Measurements from ENCODE around the gene SHISAL2B. TPM values are rescaled to one million over a fixed set of nuclear protein-coding genes. Genes with fewer than 3 reads are reported as not detected.

SHISAL2B gene
- total RNA-seq, result not detected

- intact Hi-C loops (cut with DNase I; ENCODE audit: low total_unique reads), result no loop called here
- Histone ChIP-seq H3K36me3 (no peaks in the 10 kb centered on the region), H3K27me3 (no peaks in the 10 kb centered on the region), H3K4me1 (no peaks in the 10 kb centered on the region), H3K27ac (no peak within 1 kb of the TSS), H3K9me3 (no peaks in the 10 kb centered on the region), H3K4me3 (peak within 1 kb of the TSS in 1 of 2 donors; percentile 23)
- TF ChIP-seq POLR2A (IDR thresholded peaks at IDR 0.05) (no peak), CTCF (IDR thresholded peaks at IDR 0.05) (no peak)
- DNase-seq, result no peak
Observed at GRCh38 chr5:64690417-64691151, at the start of gene SHISAL2B. SHISAL2B (plus strand) TSS chr5:64690503; CDS start chr5:64690624, 121 bp downstream.

GRCh38 chr5:64644831-64645230 is 45.5 kb upstream of the SHISAL2B start:
- no peak for DNase-seq
- Histone ChIP-seq H3K36me3 (no peaks in the 10 kb centered on the region), H3K4me3 (no peak overlapping the region), H3K27me3 (no peaks in the 10 kb centered on the region), H3K9me3 (no peaks in the 10 kb centered on the region), H3K4me1 (no peaks in the 10 kb centered on the region), H3K27ac (no peak overlapping the region)
- intact Hi-C loops (cut with DNase I; ENCODE audit: low total_unique reads), result no loop called here
- TF ChIP-seq POLR2A (IDR thresholded peaks at IDR 0.05) (no peak), CTCF (IDR thresholded peaks at IDR 0.05) (no peak)

- H3K4me3 ChIP-seq, result no peak overlapping the region
- intact Hi-C loops (cut with DNase I; ENCODE audit: low total_unique reads), result no loop called here
- TF ChIP-seq CTCF (IDR thresholded peaks at IDR 0.05), result no peak
- no peak for TF ChIP-seq POLR2A (IDR thresholded peaks at IDR 0.05)
- no peak overlapping the region for H3K27ac ChIP-seq
- H3K4me1 ChIP-seq, result no peaks in the 10 kb centered on the region
- H3K36me3 ChIP-seq, result no peaks in the 10 kb centered on the region
- no peaks in the 10 kb centered on the region for H3K9me3 ChIP-seq
- no peak for DNase-seq
- H3K27me3 ChIP-seq, result no peaks in the 10 kb centered on the region
Observed at GRCh38 chr5:64646169-64646568, 44.1 kb upstream of the SHISAL2B start.

- TF ChIP-seq CTCF (IDR thresholded peaks at IDR 0.05) (no peak), POLR2A (IDR thresholded peaks at IDR 0.05) (no peak)
- intact Hi-C loops (cut with DNase I; ENCODE audit: low total_unique reads), result no loop called here
- no peaks in the 10 kb centered on the region for H3K36me3 ChIP-seq
- no peak overlapping the region for H3K4me3 ChIP-seq
- H3K4me1 ChIP-seq, result no peaks in the 10 kb centered on the region
- no peak overlapping the region for H3K27ac ChIP-seq
- no peaks in the 10 kb centered on the region for H3K27me3 ChIP-seq
- H3K9me3 ChIP-seq, result no peaks in the 10 kb centered on the region
- DNase-seq, result no peak
Observed at GRCh38 chr5:64649512-64649911, 40.8 kb upstream of the SHISAL2B start.

- no peaks in the 10 kb centered on the region for H3K4me1 ChIP-seq
- no peak overlapping the region for H3K27ac ChIP-seq
- H3K36me3 ChIP-seq, result no peaks in the 10 kb centered on the region
- H3K9me3 ChIP-seq, result no peaks in the 10 kb centered on the region
- intact Hi-C loops (cut with DNase I; ENCODE audit: low total_unique reads), result no loop called here
- no peaks in the 10 kb centered on the region for H3K27me3 ChIP-seq
- no peak overlapping the region for H3K4me3 ChIP-seq
- no peak for TF ChIP-seq CTCF (IDR thresholded peaks at IDR 0.05)
- no peak for TF ChIP-seq POLR2A (IDR thresholded peaks at IDR 0.05)
- no peak for DNase-seq
Observed at GRCh38 chr5:64653766-64654560, 36.3 kb upstream of the SHISAL2B start.

All from uterus (tissue), 4 donors.